DMS 273 (cell line): ENCODE data around the gene INTS12.
A peak's percentile ranks its signal among the peaks of the same experiment; 100 is the strongest.

ENCODE experiments used
- DNase-seq: peaks from one replicate; lab custom pipeline; 2025; ENCODE audit not compliant: unreplicated experiment; lab: John Stamatoyannopoulos, UW

INTS12 gene

GRCh38 chr4:105683038-105683437, 25.5 kb downstream of the INTS12 start:
- DNase-seq: no peak

DNA sequence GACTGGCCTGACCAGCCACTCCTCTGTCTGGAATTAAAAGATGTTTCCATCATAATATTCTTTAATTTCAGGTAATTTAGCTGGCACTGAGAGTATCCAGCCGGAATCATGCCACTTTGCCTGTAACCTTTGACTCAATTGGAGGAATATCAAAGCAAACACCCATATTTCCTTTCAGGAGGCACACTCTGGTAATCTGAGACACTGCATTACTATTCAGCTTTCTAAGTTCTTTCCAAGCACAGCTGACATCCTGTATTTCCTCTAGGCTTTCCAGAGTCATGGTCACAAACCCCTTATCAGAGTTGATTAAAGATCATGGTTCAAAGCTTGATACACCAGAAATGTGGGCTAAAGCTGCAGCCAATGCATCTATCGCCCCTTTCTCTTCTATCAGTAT, 29.3 kb downstream of the INTS12 start:
- DNase-seq: peak; percentile 32

GRCh38 chr4:105677709-105678108, 30.8 kb downstream of the INTS12 start:
- DNase-seq: no peak

GRCh38 chr4:105674011-105674410, 34.5 kb downstream of the INTS12 start:
- no peak for DNase-seq

DNA sequence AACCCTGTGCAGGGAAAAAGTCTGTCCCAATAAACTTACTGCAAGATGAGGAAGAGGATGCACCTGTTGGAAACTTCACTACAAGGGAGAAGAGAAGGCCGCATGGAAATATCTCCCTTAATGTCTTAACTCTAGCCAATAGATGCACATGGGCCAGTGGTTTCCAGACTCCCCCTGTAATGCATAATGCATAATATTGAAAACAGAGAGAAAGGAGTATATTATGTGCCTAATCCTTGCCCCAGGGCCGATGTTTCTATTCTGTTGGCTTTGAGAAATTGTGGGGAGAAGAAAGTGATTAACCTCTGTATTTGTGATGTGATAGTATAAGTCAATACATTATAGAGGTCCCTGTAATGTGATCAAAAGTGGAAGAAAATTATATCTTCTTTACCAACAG, 37.2 kb downstream of the INTS12 start:
- DNase-seq: no peak

DNA sequence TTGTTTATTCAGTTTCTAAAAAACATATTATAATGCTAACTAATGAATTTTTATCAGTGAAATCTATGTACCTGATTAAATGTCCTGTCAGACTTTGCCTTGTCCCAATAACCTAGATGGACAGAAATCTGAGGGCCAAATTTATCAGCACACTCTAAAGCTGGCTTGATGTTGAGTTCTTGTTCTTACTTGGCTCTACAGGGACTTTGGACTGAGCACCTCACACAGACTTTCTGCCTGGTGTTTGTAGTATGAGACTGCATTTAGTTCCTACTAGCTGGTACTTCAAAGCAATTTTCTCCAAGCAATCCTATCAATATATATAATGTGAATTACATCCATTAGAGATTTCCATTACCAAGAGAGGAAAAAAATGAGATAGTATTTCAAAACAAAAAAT, 37.8 kb downstream of the INTS12 start:
- no peak for DNase-seq

DNA sequence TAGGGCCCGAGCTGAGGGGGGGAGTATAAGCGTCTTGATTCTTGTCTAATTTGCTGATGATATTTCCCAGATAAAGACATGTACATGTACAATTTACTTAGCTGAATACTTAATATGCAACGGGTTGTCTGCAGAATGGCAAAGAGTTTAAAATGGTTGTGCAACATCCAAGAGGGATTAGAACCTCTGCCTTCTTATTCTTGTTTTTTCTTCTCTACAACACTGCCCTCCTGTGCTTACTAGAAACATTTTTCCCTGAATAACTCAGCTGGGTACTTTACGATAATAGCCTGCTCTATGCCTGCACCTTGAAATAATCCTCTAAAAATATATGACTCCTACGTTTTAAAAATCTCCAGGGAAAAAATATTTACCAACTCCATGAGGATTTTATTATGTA, 41.8 kb downstream of the INTS12 start:
- DNase-seq: peak; percentile 61

DNA sequence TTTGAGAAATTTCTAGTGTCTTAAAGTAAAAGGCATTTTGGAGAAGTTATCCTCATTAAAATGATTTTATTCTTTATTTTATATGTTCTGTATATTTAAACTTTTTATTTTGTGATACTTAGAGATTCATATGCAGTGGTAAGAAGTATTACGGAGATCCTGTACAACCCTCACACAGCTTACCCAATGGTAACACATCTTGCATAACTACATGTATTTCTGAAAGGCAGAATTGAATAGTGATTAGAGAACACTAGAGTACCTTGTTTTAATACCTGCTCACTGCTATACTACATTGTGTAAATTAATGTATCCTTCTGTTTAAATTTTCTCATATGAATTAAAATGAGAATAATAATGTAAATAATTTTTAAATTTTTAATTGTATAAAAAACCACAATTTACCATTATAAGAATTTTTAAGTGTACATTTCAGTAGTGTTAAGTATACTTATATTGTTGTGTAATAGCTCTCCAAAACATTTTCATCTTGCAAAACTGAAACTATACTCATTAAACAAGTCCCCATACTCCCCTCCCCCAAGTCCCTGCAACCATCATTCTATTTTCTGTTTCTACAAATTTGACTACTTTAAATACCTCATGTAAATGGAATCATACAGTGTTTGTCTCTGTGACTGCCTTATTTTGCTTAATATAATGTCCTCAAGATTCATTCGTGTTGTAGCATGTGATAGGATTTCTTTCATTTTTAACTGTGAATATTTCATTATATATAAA, 45.4 kb downstream of the INTS12 start:
- no peak for DNase-seq

DNA sequence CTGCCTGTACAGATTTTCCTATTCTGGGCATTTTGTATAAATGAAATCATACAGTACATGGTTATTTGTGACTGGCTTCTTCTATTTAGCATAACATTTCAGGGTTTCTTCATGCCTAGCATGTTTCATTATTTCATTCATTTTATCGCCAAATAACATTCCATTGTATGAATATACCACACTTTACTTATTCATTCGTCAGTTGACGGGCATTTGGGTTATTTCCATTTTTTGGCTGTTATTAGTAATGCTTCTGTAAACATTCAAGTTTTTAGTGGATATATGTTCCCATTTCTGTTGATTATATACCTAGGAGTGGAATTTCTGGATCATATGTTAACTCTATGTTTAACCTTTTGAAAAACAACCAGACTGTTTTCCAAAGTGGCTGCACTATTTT, 47.5 kb downstream of the INTS12 start:
- DNase-seq: no peak

GRCh38 chr4:105659190-105659589, 49.3 kb downstream of the INTS12 start:
- no peak for DNase-seq

GRCh38 chr4:105657117-105657765, 51.2 kb downstream of the INTS12 start:
- DNase-seq: no peak

DNA sequence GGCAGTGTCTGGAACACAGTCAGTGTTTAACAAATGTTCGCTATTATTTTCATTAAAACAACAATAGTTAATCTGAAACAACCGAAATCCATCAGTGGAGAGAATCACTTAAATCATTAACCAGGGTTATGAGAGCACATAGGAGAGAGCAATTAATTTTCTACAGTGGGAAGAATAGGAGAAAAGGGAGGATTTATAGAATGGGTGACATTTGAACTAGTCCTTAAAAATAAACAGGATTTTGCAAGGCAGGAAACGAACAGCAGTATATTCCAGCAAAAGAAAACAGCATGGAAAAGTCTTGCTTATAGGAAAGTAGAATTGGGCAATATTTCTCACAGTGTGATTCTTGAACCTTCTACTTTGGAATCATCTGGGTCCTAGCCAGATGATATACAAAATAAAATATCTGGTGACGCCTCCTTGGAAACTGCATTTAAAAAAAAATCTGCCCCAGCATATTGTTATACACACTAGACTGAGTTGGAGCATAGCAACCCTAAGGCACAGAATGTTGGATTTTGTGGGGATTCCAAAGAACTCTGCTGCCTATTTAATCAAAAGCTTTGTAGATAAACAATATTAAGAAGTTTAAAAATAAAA, 56.1 kb downstream of the INTS12 start:
- no peak for DNase-seq

- no peak for DNase-seq
These were observed 56.6 kb downstream of the INTS12 start for GRCh38 chr4:105651884-105652283.

- DNase-seq: no peak
These were observed 58.3 kb downstream of the INTS12 start for GRCh38 chr4:105650190-105650589.

DNA sequence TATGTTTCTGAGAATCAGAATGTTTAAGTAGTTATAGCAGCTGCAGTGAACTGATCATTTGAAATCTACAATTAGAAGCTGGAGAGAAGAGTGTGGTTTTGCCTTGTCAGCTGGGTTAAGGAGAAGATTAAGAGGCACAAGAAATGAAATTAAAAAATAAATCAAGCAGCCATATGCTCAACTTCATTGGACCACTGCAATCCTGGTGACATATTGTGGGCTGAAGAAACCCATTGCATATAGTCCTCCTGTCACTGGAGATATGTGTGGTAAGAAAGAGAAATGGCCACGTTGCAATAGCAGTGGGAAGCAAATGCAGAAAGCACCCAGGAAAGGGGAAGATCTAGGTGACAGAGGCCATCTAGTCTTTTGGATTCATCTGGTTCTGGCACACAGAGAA, 63.0 kb downstream of the INTS12 start:
- no peak for DNase-seq

- peak; percentile 45 for DNase-seq
These were observed 64.2 kb downstream of the INTS12 start for GRCh38 chr4:105644257-105644656.

DNA sequence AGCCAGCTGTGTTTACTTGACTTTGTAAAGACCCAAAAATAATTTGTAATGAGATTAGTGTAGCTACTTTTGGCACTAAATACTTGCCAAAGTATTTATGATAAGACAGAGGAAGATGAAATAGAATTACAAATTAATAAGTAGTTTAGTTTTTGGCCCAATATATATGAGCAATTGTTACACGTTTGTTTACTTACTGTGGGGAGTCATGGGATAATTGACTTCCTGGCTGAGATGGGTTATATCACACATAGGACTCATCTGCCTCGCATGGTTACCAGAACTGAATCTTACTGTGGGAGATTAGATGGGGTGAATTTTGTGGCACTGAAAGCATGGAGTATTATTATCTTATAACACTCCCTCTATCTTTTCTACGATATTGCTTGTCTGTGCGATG, 66.6 kb downstream of the INTS12 start:
- no peak for DNase-seq

DNA sequence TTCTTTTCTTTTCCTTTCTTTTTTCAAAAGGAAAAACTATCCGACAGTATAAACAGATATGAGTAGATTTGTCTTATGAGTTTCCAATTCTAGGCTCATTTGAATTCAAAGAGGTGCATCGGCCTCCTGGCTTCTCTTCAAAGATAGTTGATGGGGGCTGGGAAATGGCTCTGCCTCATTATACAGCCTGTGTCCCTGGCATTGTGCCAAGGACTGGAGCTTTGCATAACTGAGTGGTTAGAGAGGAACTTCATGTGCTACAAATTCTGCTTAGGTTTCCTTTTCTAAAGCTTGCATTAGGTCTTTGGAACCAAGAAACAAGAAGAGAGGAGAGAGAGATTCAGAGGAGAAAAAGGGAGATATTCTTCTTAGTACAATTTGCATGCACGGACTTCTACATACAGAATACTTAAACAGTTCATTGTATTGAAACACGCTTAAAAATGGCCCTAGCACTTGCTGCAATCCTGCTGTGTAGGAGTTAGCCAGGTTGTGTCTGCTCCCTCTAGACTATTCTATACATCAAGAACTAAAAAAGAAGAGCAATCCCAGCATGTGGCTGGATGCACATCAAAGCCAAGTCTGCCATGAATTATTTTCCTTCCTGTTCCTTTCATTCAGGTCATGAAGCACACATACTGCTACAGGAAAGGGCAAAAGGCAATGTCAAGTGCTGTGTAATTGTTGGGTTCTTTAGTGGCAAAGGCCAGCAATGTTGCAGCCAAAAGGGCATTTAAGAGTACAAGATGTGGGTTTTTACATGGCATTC, 70.9 kb downstream of the INTS12 start:
- DNase-seq: peak; percentile 88

GRCh38 chr4:105634402-105635080, 73.9 kb downstream of the INTS12 start:
- DNase-seq: peak; percentile 63

DNA sequence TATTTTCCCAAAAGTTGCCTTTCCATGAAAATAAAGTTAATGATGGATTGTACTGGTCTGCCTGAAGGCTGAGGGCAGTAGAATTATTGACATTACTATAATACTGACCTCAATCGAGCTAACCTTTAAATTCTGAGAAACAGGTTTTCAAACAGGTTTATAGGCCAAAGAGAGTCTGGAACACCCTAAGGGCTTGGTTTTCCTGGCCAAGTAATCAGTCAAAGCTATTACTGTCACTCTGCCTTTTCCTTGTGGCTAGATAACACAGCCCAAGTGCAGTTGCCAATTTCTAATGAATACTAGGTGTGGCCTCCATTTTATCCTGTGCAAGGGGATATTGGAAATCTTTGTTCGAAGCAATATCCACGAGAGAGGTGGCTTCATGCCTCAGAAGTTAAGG, 75.2 kb downstream of the INTS12 start:
- DNase-seq: peak; percentile 41
